GM18873 (cell line): ENCODE results near the gene EBF3.
"Not testable (repeated sequence)": the region's sequence is repeated elsewhere in the genome, so short reads cannot be mapped to it uniquely, and the experiment has no call there.

Experiments used
- ATAC-seq: cut with Tn5 transposase; IDR thresholded peaks from one replicate; pipeline ENCODE4 v1.9.1; 2021; ENCODE audit warnings: mild to moderate bottlenecking, moderate library complexity, moderate number of reproducible peaks; ENCODE audit not compliant: unreplicated experiment, low FRiP score

Gene EBF3

DNA sequence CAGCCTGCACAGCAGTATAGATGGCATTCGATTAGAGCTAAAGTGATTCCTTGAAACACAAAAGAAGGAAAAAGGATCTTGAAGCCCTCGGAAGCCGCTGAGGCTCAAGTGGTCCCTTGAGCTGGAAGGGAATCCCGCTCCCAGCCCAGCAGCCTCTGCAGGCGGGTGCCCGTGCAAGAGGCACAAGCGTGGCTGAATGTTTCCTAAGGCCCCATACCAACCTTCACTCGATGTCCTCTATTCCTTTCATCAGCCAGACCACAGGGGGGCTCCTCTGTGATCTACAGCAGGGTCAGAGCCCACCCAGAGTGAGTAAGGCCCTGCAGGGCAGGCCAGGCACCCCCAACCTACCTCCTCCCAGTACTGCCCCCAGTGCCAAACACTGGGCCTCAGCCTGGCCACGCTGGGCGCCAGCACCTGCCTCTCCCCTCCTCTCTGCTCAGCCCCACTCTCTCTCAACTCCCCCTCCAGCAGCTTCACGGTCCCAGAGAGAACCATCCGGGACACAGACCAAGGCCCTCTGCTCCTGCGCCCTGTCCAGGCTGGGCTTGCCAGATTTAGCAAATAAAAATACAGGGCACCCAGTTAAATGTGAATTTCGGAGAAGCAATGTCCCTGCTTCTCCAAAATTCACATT lies 30.5 kb downstream of the EBF3 start:
- ATAC-seq: no peak

GRCh38 chr10:129932751-129933433 lies 31.2 kb downstream of the EBF3 start:
- no peak for ATAC-seq

DNA sequence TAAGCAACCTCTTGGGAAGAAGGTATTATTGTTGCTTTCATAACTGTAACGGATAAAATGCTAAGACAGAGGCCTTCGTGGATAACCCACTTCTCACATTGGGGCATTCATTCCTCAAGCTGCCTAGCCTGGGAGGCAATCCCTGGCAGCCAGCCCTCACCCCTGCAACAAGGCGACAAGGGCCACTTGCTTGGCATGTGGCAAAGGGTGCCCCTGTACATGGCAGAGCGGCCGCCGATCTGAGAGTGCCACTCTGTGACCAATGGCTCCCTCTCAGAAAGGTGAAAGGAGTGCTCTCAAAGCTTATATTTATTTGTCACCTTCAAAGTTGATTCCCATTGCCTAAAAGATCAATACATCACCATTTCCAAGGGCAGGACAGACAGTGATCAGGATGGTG lies 31.9 kb downstream of the EBF3 start:
- ATAC-seq: no peak

GRCh38 chr10:129929343-129930292 lies 34.5 kb downstream of the EBF3 start:
- ATAC-seq: no peak

GRCh38 chr10:129927351-129928120 lies 36.5 kb downstream of the EBF3 start:
- ATAC-seq: no peak

- no peak for ATAC-seq
Observed at GRCh38 chr10:129926066-129927055, 37.7 kb downstream of the EBF3 start.

GRCh38 chr10:129924375-129925085 lies 39.5 kb downstream of the EBF3 start:
- no peak for ATAC-seq

- ATAC-seq: no peak
Observed at GRCh38 chr10:129922598-129923123, 41.4 kb downstream of the EBF3 start.

DNA sequence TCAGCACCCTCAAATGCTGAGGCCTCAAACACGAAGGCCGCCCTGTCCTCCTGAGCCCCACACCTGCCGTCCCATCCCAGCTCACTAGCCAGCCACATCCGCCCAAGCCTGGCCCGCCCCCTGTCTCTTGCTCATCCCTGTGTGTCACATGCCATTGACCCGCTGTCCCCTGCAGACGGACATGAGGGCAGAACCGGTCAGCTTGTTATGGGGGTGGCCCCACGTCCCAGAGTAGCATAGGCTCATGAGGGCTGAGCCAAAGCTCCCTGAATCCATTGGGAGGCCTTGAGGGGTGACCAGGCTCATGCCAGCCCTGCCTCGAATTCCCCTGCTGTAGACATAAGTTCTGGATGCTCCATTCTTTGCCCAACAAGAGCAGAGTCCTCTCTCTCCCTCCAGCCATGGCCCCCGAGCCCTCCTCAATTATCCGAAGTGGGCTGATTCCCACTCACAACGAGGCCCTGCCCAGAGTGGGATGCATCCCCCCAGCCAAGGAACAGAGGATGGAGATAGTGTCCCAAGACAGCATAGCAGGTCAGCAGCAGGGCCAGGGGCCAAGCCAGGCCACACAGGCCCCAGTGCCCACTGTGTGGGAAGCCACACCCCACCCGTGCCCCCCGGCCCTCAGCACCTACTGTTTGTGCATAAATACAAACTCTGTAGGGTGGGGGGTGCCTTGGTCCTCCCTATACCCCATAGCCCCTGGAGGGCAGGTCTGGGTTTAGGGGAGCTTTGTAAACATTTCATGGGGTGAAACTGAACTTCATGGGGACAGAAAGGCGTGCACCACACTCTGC lies 42.1 kb downstream of the EBF3 start:
- no peak for ATAC-seq

GRCh38 chr10:129921065-129921670 lies 42.9 kb downstream of the EBF3 start:
- ATAC-seq: no peak

GRCh38 chr10:129920187-129920586 lies 43.9 kb downstream of the EBF3 start:
- ATAC-seq: not testable (repeated sequence)

DNA sequence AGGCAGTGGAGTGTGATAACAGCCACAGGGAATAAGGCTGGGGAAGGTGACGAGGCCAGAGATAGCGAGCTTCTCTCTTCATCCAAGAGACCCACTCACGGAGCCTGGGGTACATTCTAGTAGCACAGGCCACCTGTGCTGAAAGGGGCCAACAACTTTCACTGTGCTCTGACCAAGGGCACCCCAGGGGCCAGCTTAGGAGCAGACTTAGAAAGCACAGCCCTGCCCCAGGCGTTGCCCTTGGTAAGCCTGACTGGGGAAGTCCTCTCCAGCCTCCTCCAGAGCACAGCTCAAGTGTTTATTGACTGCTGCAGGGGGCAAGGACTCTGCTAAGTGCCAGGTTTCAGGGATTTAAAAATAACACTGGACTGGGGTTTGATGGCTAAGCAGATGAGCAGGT lies 44.7 kb downstream of the EBF3 start:
- ATAC-seq: no peak

- ATAC-seq: no peak
Observed at GRCh38 chr10:129918836-129919235, 45.2 kb downstream of the EBF3 start.

GRCh38 chr10:129918401-129918800 lies 45.7 kb downstream of the EBF3 start:
- no peak for ATAC-seq

DNA sequence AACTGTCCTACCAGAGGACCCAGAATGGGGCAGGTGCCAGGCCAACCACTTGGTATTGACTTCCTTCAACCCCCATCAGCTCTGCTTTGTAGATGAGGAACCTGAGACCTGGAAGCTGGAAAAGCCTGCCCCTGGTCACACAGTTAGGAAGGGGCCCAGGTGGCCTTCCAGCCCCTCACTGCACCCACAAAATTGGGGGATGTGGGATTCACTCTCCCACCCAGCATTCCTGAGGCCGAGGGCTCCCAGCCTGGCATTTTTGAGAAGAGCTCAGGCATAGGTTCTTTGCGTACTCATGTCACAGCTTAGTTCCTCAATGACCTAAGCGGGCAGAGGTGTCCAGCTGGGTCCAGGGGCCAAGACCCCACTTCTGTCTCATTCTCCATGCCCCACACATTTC lies 46.1 kb downstream of the EBF3 start:
- no peak for ATAC-seq

DNA sequence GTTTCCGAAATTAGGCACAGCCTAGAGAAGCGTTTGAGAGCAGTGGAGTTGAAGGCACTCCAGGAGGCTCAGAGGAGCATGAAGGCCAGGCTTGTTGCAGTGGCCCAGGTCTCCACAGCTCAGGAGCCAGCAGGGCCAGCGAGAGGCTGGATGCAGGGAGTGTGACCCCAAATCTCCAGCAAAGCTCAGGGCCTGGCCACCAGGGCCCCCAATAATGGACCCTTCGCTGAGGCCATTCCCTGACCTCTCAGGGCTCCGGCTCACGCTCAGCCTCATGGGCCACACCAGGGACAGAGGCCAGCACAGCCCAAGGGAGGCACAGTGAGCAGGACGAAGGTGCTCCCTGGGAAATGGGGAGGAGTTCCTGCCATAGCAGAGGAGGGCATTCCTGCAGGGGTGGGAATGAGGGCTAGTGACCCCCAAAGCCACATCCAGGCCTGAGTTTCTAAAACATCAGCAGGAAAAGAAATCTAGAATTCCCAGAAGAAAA lies 47.5 kb downstream of the EBF3 start:
- ATAC-seq: no peak
